Gastroesophageal sphincter (tissue), 3 donors: ENCODE data around the gene TGFBI.

ENCODE experiments used
- CTCF ChIP-seq, 4 experiments: fragments of 200-600 bp in 2 of 4; fragments of 450-650 bp in 2 of 4; sonication (generic) in 1 of 4; IDR thresholded peaks; one replicate each; pipeline ENCODE4 v1.5.1; 2017 to 2019; ENCODE audit warnings: antibody characterized with exemption in 4 of 4, mild to moderate bottlenecking in 2 of 4, moderate library complexity in 2 of 4
- EP300 ChIP-seq: sonication (generic); formaldehyde crosslinking; IDR thresholded peaks from one replicate; pipeline ENCODE4 v1.6.1; 2017; ENCODE audit warnings: antibody characterized with exemption, mild to moderate bottlenecking
- POLR2A ChIP-seq, 2 donors: fragments of 450-650 bp; IDR thresholded peaks; one replicate each; pipeline ENCODE4 v1.6.1; 2017; ENCODE audit warnings: antibody characterized with exemption in 2 of 2, mild to moderate bottlenecking in 2 of 2, moderate library complexity in 1 of 2

GRCh38 chr5:135986891-135987401, 41.8 kb upstream of the TGFBI start:
- no peak for TF ChIP-seq EP300
- TF ChIP-seq POLR2A (IDR thresholded peaks at IDR 0.05) = no peak
- TF ChIP-seq CTCF (IDR thresholded peaks at IDR 0.05) = no peak
